Caco-2 (cell line): ENCODE measurements around the gene DOHH. TPM values are rescaled to one million over a fixed set of nuclear protein-coding genes. Genes with fewer than 3 reads are reported as not detected.

ENCODE experiments used
- BruUV-seq: library from RNA; stranded (reverse); fragments of 400-500 nt; replicated peaks from 2 replicates; lab custom pipeline; 2021; lab: Mats Ljungman, UMichigan
- CTCF ChIA-PET: fragments of 300-600 bp; sonication (Branson Sonifier 250); formaldehyde crosslinking; loops from one replicate; lab custom pipeline; 2022; ENCODE audit warnings: antibody characterized with exemption; lab: Charles Lee
- POLR2A ChIA-PET: fragments of 300-600 bp; sonication (Branson Sonifier 250); formaldehyde crosslinking; loops from one replicate; lab custom pipeline; 2022; ENCODE audit warnings: antibody characterized with exemption; lab: Charles Lee
- DNase-seq, 2 experiments: peaks; one replicate each; pipeline versions ENCODE4 v3.0.0 to v3.0.0-alpha.2; 2020 to 2022
- H3K27me3 ChIP-seq: replicated peaks from 2 replicates; pipeline ENCODE4 v1.6.0; 2011; ENCODE audit warnings: low read length; ENCODE audit not compliant: control insufficient read depth, insufficient read depth
- H3K36me3 ChIP-seq: 2 replicates; pipeline ENCODE4 v1.5.1; 2011; ENCODE audit warnings: low read length; ENCODE audit not compliant: control insufficient read depth, insufficient read depth
- H3K4me1 ChIP-seq: fragments of 250-450 bp; sonication (Bioruptor Pico); 2 replicates; pipeline ENCODE4 v1.5.1; 2020; ENCODE audit warnings: mild to moderate bottlenecking
- H3K4me3 ChIP-seq: 2 replicates; pipeline ENCODE4 v1.5.1; 2011; ENCODE audit warnings: low read depth, mild to moderate bottlenecking, control low read depth, low read length
- H3K9me3 ChIP-seq: fragments of 250-450 bp; sonication (Bioruptor Pico); 2 replicates; pipeline ENCODE4 v1.5.1; 2020; ENCODE audit warnings: mild to moderate bottlenecking, moderate library complexity
- H3K27ac Mint-ChIP-seq: one replicate; pipeline ENCODE4 v1.8.0; 2022; ENCODE audit warnings: mixed read lengths; ENCODE audit not compliant: unreplicated experiment
- H3K27me3 Mint-ChIP-seq: one replicate; pipeline ENCODE4 v1.8.0; 2022; ENCODE audit warnings: mixed read lengths; ENCODE audit not compliant: insufficient read depth, unreplicated experiment
- H3K36me3 Mint-ChIP-seq: one replicate; pipeline ENCODE4 v1.8.0; 2022; ENCODE audit warnings: mild to moderate bottlenecking, mixed read lengths; ENCODE audit not compliant: insufficient read depth, unreplicated experiment
- H3K4me1 Mint-ChIP-seq: one replicate; pipeline ENCODE4 v1.8.0; 2022; ENCODE audit warnings: low read depth, mixed read lengths; ENCODE audit not compliant: unreplicated experiment
- H3K4me3 Mint-ChIP-seq: one replicate; pipeline ENCODE4 v1.8.0; 2022; ENCODE audit warnings: mild to moderate bottlenecking, moderate library complexity, mixed read lengths; ENCODE audit not compliant: unreplicated experiment
- H3K9me3 Mint-ChIP-seq: one replicate; pipeline ENCODE4 v1.8.0; 2022; ENCODE audit warnings: mixed read lengths; ENCODE audit not compliant: unreplicated experiment
- CTCF ChIP-seq, 2 experiments: fragments of 200-600 bp in 1 of 2; IDR thresholded peaks; 1 replicate in 1 of 2; 2 replicates in 1 of 2; pipeline versions ENCODE4 v1.5.1 to v1.8.0; 2011 to 2022; ENCODE audit warnings: antibody characterized with exemption in 1 of 2, control low read depth in 1 of 2, inconsistent platforms in 1 of 2, low read depth in 1 of 2, low read length in 1 of 2, mild to moderate bottlenecking in 1 of 2, moderate library complexity in 1 of 2; ENCODE audit not compliant: insufficient read depth in 1 of 2, severe bottlenecking in 1 of 2, unreplicated experiment in 1 of 2
- intact Hi-C: fragments of 100-400 bp; cut with micrococcal nuclease; formaldehyde crosslinking; loops from one replicate; pipeline ENCODE4 v1.10.0; 2022; ENCODE audit not compliant: unreplicated experiment
- total RNA-seq: library from RNA; stranded (reverse); gene quantifications from 2 replicates; pipeline ENCODE4 v1.2.3, GENCODE V29; 2022

Gene DOHH
- total RNA-seq, 1 experiment from 2014 or later: 17.4 TPM

DNA sequence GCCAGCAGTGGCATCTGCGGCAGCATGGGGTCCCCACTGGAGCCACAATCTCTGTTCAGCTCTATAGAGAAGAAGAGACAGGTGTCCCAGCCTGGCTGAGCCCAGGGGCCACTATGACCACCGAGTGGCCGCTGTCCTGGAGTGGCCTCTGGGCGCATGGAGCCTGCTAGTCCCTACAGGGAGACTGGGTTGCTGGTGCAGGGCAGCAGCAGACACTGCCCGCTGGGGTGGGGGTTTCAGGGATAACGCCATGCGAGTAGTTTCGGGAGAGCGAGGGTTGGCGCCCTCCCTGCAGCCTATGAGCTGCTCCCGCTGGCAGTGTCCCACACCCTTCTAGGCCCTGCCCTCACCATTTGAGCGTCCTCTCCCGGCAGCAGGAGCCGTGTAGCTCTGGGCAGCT, 27.6 kb upstream of the DOHH start:
- no peak overlapping the region for H3K4me3 Mint-ChIP-seq
- no TSS peak for BruUV-seq
- TF ChIP-seq CTCF (IDR thresholded peaks at IDR 0.05; ENCODE audit: insufficient read depth in 1 of 2, low read depth in 1 of 2, low read length in 1 of 2, severe bottlenecking in 1 of 2, unreplicated experiment in 1 of 2): no peak

DNA sequence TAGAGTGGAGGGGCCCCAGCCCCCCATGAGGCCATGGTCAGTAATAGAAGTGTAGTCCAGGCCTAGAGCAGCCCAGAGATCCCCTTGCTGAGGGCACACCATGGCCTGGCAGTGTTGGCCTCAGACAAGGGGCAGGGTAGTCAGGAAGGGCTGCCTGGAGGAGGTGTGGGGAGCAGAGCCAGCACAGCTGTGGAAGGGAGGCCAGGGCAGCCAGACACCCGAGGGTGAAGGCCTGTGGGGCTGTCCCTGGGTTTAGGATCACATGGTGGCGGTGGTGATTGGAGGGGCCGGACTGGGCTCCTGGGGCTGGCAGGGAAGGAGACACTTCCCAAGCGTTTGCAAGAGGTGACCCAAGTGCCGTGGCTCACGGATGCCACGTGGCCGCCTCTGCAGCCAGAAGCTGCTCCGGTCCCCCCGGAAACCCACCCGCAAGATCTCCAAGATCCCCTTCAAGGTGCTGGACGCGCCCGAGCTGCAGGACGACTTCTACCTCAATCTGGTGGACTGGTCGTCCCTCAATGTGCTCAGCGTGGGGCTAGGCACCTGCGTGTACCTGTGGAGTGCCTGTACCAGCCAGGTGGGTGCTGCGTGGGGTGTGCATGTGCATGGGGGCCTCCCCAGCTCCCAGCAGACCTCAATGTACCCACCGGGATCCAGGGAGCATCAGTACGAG, 26.9 kb upstream of the DOHH start:
- Mint-ChIP-seq H3K9me3 (no peaks in the 10 kb centered on the region), H3K4me3 (no peak overlapping the region), H3K4me1 (no peaks in the 10 kb centered on the region), H3K27me3 (no peaks in the 10 kb centered on the region), H3K27ac (no peak overlapping the region), H3K36me3 (peaks cover 21% of the 10 kb centered on the region)
- H3K4me1 ChIP-seq: no peaks in the 10 kb centered on the region
- no peak for DNase-seq
- no peaks in the 10 kb centered on the region for H3K9me3 ChIP-seq
- POLR2A ChIA-PET: no interaction called here
- intact Hi-C loops: no loop called here
- 0 out of 2 replicates have a peak, but pooled peaks cover 1% of the 10 kb centered on the region for H3K36me3 ChIP-seq
- no peaks in the 10 kb centered on the region for H3K27me3 ChIP-seq
- CTCF ChIA-PET: no interaction called here
- TF ChIP-seq CTCF (IDR thresholded peaks at IDR 0.05; ENCODE audit: insufficient read depth in 1 of 2, low read depth in 1 of 2, low read length in 1 of 2, severe bottlenecking in 1 of 2, unreplicated experiment in 1 of 2): no peak
- BruUV-seq: no TSS peak
- H3K4me3 ChIP-seq: no peak overlapping the region

More for the DNA sequence above, 27.6 kb upstream of the DOHH start:
- H3K9me3 ChIP-seq: no peaks in the 10 kb centered on the region
- H3K27me3 Mint-ChIP-seq: no peaks in the 10 kb centered on the region
- 0 out of 2 replicates have a peak, but pooled peaks cover 1% of the 10 kb centered on the region for H3K36me3 ChIP-seq
- POLR2A ChIA-PET: no interaction called here
- H3K9me3 Mint-ChIP-seq: no peaks in the 10 kb centered on the region
- CTCF ChIA-PET: no interaction called here
- no peaks in the 10 kb centered on the region for H3K4me1 ChIP-seq
- DNase-seq: no peak
- no peaks in the 10 kb centered on the region for H3K27me3 ChIP-seq
- intact Hi-C loops: no loop called here
- H3K4me3 ChIP-seq: no peak overlapping the region
- no peak overlapping the region for H3K27ac Mint-ChIP-seq
- peaks cover 23% of the 10 kb centered on the region for H3K36me3 Mint-ChIP-seq
- H3K4me1 Mint-ChIP-seq: no peaks in the 10 kb centered on the region

DNA sequence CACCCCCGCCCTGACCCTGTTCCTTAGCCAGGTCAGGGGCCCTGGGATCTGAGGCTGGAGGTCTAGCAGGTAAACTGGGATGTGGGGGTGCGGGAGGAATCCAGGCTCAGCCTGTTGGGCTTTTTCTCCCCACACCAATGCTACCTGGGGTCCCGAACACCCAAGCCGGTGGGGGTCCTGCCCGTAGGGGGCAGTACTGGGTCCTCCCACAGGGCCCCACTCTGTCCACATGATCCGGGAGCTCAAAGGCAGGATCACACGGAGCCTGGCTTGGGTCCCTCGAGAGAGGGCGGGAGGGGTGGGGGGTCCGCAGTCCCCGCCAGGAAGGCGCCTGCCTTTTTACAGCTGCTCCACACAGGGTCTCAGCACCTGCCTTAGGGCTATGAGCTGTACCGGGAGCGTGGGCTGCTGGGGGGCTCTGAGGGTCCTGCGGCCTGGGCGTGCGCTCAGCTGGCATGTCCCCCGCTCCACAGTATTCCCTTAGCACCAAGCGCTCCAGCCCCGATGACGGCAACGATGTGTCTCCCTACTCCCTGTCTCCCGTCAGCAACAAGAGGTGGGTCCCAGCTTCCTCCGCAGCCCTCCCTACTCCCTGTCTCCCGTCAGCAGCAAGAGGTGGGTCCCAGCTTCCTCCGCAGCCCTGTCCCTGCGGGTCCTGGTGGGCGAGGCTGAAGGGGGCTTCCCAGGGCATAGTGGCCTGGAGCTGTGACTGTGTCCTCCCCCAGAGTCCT, 26.2 kb upstream of the DOHH start:
- H3K4me3 ChIP-seq: no peak overlapping the region
- ChIA-PET POLR2A (no interaction called here), CTCF (no interaction called here)
- 0 out of 2 replicates have a peak, but pooled peaks cover 1% of the 10 kb centered on the region for H3K36me3 ChIP-seq
- Mint-ChIP-seq H3K27ac (no peak overlapping the region), H3K9me3 (no peaks in the 10 kb centered on the region), H3K4me1 (no peaks in the 10 kb centered on the region), H3K27me3 (no peaks in the 10 kb centered on the region), H3K36me3 (peaks cover 23% of the 10 kb centered on the region), H3K4me3 (no peak overlapping the region)
- no peaks in the 10 kb centered on the region for H3K27me3 ChIP-seq
- TF ChIP-seq CTCF (IDR thresholded peaks at IDR 0.05; ENCODE audit: insufficient read depth in 1 of 2, low read depth in 1 of 2, low read length in 1 of 2, severe bottlenecking in 1 of 2, unreplicated experiment in 1 of 2): peak in 1 of 2 experiments; percentile 19
- intact Hi-C loops: no loop called here
- H3K4me1 ChIP-seq: no peaks in the 10 kb centered on the region
- no TSS peak for BruUV-seq
- DNase-seq: no peak
- H3K9me3 ChIP-seq: no peaks in the 10 kb centered on the region
